ENCODE data around the gene IPO11.

DNA sequence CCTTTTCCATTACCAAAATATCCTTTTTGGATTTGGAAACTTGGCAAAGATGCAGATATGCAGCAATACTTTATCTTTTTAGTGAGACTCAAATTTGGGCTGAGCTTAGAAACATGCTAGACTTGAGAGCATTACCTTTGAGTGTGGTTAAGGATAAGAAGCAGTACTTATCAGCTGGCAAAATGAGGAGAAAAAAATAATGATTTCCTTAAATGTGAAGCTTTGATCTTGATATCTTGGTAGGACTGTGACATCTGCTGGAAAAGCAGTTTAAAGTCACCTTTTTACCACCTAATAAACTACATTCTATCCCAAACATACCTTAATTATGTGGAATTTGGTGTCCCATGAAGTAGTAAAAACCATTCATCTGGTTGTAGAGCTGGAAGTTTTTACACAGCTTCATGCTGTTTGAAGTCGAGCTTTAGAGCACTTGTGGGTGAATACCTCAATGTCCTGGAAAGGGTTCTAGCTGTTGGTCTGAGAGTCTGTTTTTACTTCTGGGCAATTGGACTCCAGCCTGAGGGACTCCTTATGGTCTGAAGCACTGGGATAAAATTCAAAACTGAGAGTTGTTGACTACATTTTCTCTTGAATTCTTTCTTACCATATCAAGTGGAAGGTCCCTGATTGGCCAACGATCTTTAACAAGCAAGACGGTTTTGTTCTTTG is 219.5 kb downstream of the IPO11 start:
- TF ChIP-seq, protein P1, sequence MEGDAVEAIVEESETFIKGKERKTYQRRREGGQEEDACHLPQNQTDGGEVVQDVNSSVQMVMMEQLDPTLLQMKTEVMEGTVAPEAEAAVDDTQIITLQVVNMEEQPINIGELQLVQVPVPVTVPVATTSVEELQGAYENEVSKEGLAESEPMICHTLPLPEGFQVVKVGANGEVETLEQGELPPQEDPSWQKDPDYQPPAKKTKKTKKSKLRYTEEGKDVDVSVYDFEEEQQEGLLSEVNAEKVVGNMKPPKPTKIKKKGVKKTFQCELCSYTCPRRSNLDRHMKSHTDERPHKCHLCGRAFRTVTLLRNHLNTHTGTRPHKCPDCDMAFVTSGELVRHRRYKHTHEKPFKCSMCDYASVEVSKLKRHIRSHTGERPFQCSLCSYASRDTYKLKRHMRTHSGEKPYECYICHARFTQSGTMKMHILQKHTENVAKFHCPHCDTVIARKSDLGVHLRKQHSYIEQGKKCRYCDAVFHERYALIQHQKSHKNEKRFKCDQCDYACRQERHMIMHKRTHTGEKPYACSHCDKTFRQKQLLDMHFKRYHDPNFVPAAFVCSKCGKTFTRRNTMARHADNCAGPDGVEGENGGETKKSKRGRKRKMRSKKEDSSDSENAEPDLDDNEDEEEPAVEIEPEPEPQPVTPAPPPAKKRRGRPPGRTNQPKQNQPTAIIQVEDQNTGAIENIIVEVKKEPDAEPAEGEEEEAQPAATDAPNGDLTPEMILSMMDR (IDR thresholded peaks at IDR 0.05) = no peak
- no peak for TF ChIP-seq POLR2A (IDR thresholded peaks at IDR 0.05)
- no peak for TF ChIP-seq POLR2AphosphoS5 (IDR thresholded peaks at IDR 0.05)
